ENCODE data around the gene TMEM252.

DNA sequence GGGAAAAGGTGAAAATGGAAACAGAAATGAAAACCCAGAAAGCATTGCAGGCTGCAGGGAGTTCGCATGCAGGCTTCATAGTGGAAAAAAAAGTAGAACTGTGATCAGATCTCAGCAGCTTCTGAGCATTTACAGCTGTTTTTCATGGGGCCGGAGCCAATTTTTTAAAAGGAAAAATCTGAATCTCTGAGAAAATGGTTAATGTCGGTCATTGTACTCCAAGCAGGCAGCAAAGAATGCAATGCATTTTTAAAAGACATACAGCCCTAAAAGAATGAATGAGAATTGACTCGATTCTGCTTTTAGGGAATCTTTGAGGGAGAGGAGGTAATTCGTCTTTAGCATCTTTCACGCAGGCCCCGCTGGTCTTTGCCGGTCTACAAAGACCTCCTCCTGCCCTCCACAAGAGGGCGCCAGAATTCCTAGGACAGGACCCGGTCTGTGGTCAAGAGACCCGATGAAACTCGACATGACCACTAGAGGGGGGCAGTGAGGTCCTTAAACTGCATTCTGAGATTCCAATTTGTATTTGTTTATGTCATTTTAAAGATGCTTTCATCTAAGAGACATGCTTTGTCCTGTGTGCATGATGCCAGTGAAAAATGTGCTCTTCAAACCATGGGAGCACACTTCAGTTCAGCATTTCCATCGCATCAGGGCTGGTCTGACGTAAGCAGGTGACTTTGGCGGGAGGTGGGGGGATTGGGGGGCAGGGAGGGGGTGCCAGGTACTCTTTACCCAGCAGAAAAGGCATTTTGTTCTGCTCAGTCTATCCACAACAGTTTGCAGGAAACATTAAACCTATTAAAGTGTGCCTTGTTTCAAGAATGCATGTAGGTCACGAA lies 43.7 kb upstream of the TMEM252 start:
- TF ChIP-seq FOXA1 (IDR thresholded peaks at IDR 0.05) (no peak), BHLHE40 (IDR thresholded peaks at IDR 0.05; ENCODE audit: borderline replicate concordance) (no peak), HDGF (IDR thresholded peaks at IDR 0.05; ENCODE audit: borderline replicate concordance) (no peak), ARNT (IDR thresholded peaks at IDR 0.05) (no peak), ELF4 (IDR thresholded peaks at IDR 0.05) (no peak), SP1 (IDR thresholded peaks at IDR 0.05) (no peak), ZNF384 (IDR thresholded peaks at IDR 0.05) (no peak), FOXK2 (IDR thresholded peaks at IDR 0.05) (no peak), FOXM1 (IDR thresholded peaks at IDR 0.05; ENCODE audit: borderline replicate concordance) (no peak), CTBP1 (IDR thresholded peaks at IDR 0.05; ENCODE audit: borderline replicate concordance) (no peak), NFRKB (IDR thresholded peaks at IDR 0.05) (no peak), SUZ12 (IDR thresholded peaks at IDR 0.05) (no peak)

All from HEK293T (cell line).